Omental fat pad (tissue), 4 donors: ENCODE measurements around the gene NSUN7. TPM values are rescaled to one million over a fixed set of nuclear protein-coding genes. Genes with fewer than 3 reads are reported as not detected.

Source experiments
- ATAC-seq: fragments of 150-250 bp; one replicate; pipeline ENCODE4 v1.9.1; 2016; ENCODE audit warnings: mild to moderate bottlenecking, moderate library complexity; ENCODE audit not compliant: low FRiP score
- DNase-seq: peaks from one replicate; pipeline ENCODE4 v3.0.0-alpha.2; 2019; ENCODE audit warnings: low spot score
- total RNA-seq, 4 donors: library from RNA; depleted of rRNA; stranded (reverse); fragments of >200 nt; gene quantifications; one replicate each; pipeline ENCODE4 v1.1.0, GENCODE V29; 2016
- TF ChIP-seq, protein P1 (sequence below), 3 donors: fragments of 450-650 bp; IDR thresholded peaks; one replicate each; pipeline ENCODE4 v1.5.1; 2016 to 2017; ENCODE audit warnings: antibody characterized with exemption in 3 of 3, mild to moderate bottlenecking in 3 of 3, moderate library complexity in 2 of 3

NSUN7 gene
- total RNA-seq, 4 donors from 2014 or later: 1.1 to 6.0 (median 1.3) TPM

DNA sequence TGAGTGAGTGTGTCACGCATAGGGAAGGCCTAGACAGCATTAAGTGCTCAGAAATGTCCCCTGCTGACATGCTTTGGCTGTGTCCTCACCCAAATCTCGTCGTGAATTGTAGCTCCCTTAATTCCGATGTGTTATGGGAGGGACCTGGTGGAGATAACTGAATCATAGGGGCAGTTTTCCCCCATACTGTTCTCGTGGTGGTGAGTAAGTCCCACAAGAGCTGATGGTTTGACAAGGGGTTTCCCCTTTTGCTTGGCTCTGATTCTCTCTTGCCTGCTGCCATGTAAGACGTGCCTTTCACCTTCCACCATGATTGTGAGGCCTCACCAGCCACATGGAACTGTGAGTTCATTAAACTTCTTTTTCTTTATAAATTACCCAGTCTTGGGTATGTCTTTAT lies 78.0 kb downstream of the NSUN7 start:
- ATAC-seq (no peak), DNase-seq (no peak)
- TF ChIP-seq, protein P1, sequence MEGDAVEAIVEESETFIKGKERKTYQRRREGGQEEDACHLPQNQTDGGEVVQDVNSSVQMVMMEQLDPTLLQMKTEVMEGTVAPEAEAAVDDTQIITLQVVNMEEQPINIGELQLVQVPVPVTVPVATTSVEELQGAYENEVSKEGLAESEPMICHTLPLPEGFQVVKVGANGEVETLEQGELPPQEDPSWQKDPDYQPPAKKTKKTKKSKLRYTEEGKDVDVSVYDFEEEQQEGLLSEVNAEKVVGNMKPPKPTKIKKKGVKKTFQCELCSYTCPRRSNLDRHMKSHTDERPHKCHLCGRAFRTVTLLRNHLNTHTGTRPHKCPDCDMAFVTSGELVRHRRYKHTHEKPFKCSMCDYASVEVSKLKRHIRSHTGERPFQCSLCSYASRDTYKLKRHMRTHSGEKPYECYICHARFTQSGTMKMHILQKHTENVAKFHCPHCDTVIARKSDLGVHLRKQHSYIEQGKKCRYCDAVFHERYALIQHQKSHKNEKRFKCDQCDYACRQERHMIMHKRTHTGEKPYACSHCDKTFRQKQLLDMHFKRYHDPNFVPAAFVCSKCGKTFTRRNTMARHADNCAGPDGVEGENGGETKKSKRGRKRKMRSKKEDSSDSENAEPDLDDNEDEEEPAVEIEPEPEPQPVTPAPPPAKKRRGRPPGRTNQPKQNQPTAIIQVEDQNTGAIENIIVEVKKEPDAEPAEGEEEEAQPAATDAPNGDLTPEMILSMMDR (IDR thresholded peaks at IDR 0.05): no peak

DNA sequence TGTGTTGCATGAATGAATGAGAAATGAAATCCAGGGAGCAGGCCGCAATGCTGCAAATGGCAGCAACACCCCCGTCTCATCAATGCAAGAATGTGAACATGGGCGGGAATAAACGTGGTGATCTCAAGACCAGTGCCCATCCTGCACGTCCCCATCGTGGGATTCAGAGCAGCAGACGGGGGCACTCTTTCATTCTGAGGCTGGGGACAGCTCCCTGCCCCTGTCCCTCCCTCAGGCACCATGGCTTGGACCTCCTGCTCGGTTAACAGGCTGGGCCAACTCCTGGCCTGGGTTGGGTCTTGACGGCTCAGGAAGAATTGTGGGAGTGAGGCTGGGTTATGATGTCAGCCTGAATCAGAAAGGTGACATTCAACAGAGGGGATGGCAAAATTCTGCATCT lies 78.9 kb downstream of the NSUN7 start:
- TF ChIP-seq, protein P1 (IDR thresholded peaks at IDR 0.05): no peak
- DNase-seq: no peak
- no peak for ATAC-seq

DNA sequence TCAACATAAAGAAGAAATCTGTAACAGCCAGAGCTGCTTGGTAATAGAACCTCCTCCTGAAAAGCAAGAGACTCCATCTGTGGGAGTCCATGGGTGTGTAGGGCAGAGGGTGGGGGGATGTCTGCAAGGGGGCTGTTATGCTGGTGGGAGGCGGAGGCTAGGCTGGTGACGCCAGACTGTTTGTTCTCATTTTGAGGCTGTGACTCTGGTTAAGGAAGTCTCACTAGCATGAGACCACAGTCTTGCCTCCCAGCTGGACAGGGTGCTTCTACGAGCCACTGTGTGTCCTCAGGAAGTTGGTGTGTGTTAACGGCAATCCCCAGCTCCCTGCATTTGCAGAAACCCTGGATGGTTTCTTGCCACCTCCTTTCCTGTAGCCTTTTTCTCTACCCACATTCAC lies 79.8 kb downstream of the NSUN7 start:
- ATAC-seq (no peak), DNase-seq (no peak)
- TF ChIP-seq, protein P1 (IDR thresholded peaks at IDR 0.05): no peak

DNA sequence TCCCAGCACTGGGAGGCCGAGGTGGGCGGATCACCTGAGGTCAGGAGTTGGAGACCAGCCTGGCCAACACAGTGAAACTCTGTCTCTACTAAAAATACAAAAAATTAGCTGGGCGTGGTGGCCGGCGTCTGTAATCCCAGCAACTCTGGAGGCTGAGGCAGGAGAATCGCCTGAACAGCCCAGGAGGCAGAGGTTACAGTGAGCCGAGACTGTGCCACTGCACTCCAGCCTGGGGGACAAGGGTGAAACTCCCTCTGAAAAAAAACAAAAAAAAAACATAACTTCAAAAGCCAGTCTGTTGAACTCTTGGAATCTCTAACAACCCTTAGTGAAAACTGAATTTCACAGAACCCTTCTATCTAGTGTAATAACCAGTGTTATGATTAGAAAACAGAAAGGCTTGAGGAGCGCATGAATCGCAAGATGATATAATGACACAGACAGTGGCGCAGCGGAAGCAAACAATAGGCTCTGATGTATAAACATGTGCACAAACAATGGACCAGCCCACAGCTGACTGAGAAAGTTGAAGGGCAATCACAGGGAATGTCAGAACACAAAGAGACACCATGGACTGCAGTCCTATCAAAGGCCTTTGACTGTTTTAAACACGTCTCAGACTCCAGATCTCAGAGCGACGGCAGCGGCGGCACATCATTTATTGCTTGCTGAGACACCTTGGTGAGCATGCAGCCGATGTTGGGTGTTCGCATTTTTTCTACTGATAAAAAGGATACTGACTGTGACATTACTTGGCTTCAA lies 81.6 kb downstream of the NSUN7 start:
- DNase-seq: no peak
- no peak for ATAC-seq
- TF ChIP-seq, protein P1 (IDR thresholded peaks at IDR 0.05): no peak

DNA sequence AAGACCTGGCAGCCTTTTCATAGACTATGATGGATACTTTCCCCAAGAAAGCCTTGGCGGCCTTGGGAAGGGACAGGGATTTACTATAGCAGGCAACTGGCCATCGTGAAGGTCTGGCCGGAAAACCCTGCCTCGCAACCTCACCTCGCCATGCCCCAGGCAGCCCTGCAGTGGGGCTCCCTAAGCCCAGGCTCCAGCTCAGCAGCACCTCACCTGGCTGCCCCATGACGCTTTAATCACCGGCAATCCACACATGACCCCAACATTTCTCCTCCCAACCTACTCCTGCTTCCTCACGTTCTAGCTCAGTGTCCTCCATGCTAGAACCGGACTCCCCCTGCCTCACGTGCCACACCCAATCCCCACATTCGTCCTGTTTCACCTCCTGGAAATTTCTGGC lies 82.4 kb downstream of the NSUN7 start:
- TF ChIP-seq, protein P1 (IDR thresholded peaks at IDR 0.05): no peak
- DNase-seq (no peak), ATAC-seq (no peak)

DNA sequence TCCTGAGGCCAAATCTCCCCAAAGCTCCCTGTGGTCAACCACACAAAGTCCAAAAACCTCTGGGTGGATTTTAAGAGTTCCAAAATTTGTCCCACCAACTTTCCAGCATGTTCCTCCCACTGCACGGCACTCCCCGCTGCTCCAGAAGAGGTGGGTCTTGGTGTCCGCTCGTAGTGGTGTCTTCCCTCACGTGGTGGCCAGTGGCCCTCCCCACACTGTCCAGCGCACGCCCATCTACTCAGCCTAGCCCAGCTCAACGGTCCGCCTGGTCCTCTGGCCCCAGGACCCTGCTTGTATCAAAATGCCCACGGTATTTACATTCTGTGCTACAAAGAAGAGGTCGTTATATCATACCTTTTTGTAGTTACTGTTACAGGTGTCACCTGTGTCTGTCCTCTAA lies 83.5 kb downstream of the NSUN7 start:
- TF ChIP-seq, protein P1 (IDR thresholded peaks at IDR 0.05): no peak
- no peak for ATAC-seq
- DNase-seq: no peak
